EH (cell line): ENCODE data around the gene CLEC6A.
"Not testable (repeated sequence)": the region's sequence is repeated elsewhere in the genome, so short reads cannot be mapped to it uniquely, and the experiment has no call there.

Experiments used
- DNase-seq: peaks from one replicate; pipeline ENCODE4 v3.0.0-alpha.2; 2015; ENCODE audit warnings: low read depth

Gene CLEC6A

GRCh38 chr12:8455727-8456360 is at the start of gene CLEC6A:
Gene CLEC6A (plus strand): TSS chr12:8455962. CDS start chr12:8456112, 150 bp downstream.
- no peak for DNase-seq

GRCh38 chr12:8419576-8419975 is 36.2 kb upstream of the CLEC6A start:
- DNase-seq = not testable (repeated sequence)

GRCh38 chr12:8420506-8420905 is 35.3 kb upstream of the CLEC6A start:
- DNase-seq = no peak

GRCh38 chr12:8444536-8445278 is 11.1 kb upstream of the CLEC6A start:
- not testable (repeated sequence) for DNase-seq

- no peak for DNase-seq
Measured at GRCh38 chr12:8445731-8446130, 10.0 kb upstream of the CLEC6A start.

- no peak for DNase-seq
Measured at GRCh38 chr12:8446642-8447547, 8.9 kb upstream of the CLEC6A start.

GRCh38 chr12:8449355-8449859 is 6.4 kb upstream of the CLEC6A start:
- no peak for DNase-seq

- no peak for DNase-seq
Measured at GRCh38 chr12:8452036-8452435, 3.7 kb upstream of the CLEC6A start.

GRCh38 chr12:8453021-8453513 is 2.7 kb upstream of the CLEC6A start:
- no peak for DNase-seq

GRCh38 chr12:8453796-8454195 is 2.0 kb upstream of the CLEC6A start:
- no peak for DNase-seq

GRCh38 chr12:8455271-8455670 is 491 bp upstream of the CLEC6A start:
- DNase-seq = no peak

GRCh38 chr12:8461426-8461825 is 5.7 kb downstream of the CLEC6A start:
- DNase-seq = no peak

- DNase-seq = no peak
Measured at GRCh38 chr12:8465301-8465996, 9.7 kb downstream of the CLEC6A start.

- DNase-seq = no peak
Measured at GRCh38 chr12:8466241-8466640, 10.5 kb downstream of the CLEC6A start.

- no peak for DNase-seq
Measured at GRCh38 chr12:8471090-8471489, 15.3 kb downstream of the CLEC6A start.

GRCh38 chr12:8475508-8476203 is 19.9 kb downstream of the CLEC6A start:
- DNase-seq = no peak

GRCh38 chr12:8482571-8483061 is 26.9 kb downstream of the CLEC6A start:
- DNase-seq = no peak

GRCh38 chr12:8483079-8483478 is 27.3 kb downstream of the CLEC6A start:
- DNase-seq = no peak

GRCh38 chr12:8491646-8492530 is 36.1 kb downstream of the CLEC6A start:
- no peak for DNase-seq

GRCh38 chr12:8493084-8493483 is 37.3 kb downstream of the CLEC6A start:
- DNase-seq = no peak
